Neuron (in vitro differentiated cells): ENCODE measurements around the gene SPNS3.

Experiments used
- H2AFZ ChIP-seq: one replicate; pipeline ENCODE4 v1.6.1; 2013; ENCODE audit warnings: low read depth, mild to moderate bottlenecking, inconsistent platforms, low read length, moderate library complexity
- H3K27me3 ChIP-seq: one replicate; pipeline ENCODE4 v1.6.1; 2013; ENCODE audit warnings: low read length; ENCODE audit not compliant: insufficient read depth
- H3K36me3 ChIP-seq: one replicate; pipeline ENCODE4 v1.6.1; 2013; ENCODE audit warnings: low read length; ENCODE audit not compliant: insufficient read depth
- H3K4me1 ChIP-seq: one replicate; pipeline ENCODE4 v1.6.1; 2013; ENCODE audit warnings: low read length; ENCODE audit not compliant: insufficient read depth
- H3K4me3 ChIP-seq: 2 replicates; pipeline ENCODE4 v1.5.1; 2013; ENCODE audit warnings: mild to moderate bottlenecking, low read length, moderate library complexity
- H3K9me3 ChIP-seq: one replicate; pipeline ENCODE4 v1.6.1; 2013; ENCODE audit warnings: low read length

The SPNS3 gene

GRCh38 chr17:4440690-4441686 lies 7.2 kb downstream of the SPNS3 start:
- H3K9me3 ChIP-seq, result no peaks in the 10 kb centered on the region
- H3K27me3 ChIP-seq, result peaks cover 6% of the 10 kb centered on the region
- H3K4me3 ChIP-seq, result no peak overlapping the region
- no peaks in the 10 kb centered on the region for H3K4me1 ChIP-seq
- H2AFZ ChIP-seq, result no peak overlapping the region
- H3K36me3 ChIP-seq, result no peaks in the 10 kb centered on the region

GRCh38 chr17:4442582-4442981 lies 8.8 kb downstream of the SPNS3 start:
- H3K4me1 ChIP-seq, result no peaks in the 10 kb centered on the region
- H2AFZ ChIP-seq, result no peak overlapping the region
- no peaks in the 10 kb centered on the region for H3K36me3 ChIP-seq
- H3K27me3 ChIP-seq, result peaks cover 10% of the 10 kb centered on the region
- H3K9me3 ChIP-seq, result no peaks in the 10 kb centered on the region
- H3K4me3 ChIP-seq, result no peak overlapping the region

GRCh38 chr17:4443476-4443875 lies 9.7 kb downstream of the SPNS3 start:
- H3K36me3 ChIP-seq, result no peaks in the 10 kb centered on the region
- no peak overlapping the region for H3K4me3 ChIP-seq
- H2AFZ ChIP-seq, result no peak overlapping the region
- no peaks in the 10 kb centered on the region for H3K4me1 ChIP-seq
- no peaks in the 10 kb centered on the region for H3K9me3 ChIP-seq
- H3K27me3 ChIP-seq, result peaks cover 10% of the 10 kb centered on the region

- Histone ChIP-seq H3K36me3 (no peaks in the 10 kb centered on the region), H2AFZ (no peak overlapping the region), H3K4me3 (no peak overlapping the region), H3K27me3 (peaks cover 13% of the 10 kb centered on the region), H3K4me1 (no peaks in the 10 kb centered on the region), H3K9me3 (no peaks in the 10 kb centered on the region)
Measured at GRCh38 chr17:4444782-4445473, 11.2 kb downstream of the SPNS3 start.

GRCh38 chr17:4445731-4446130 lies 12.0 kb downstream of the SPNS3 start:
- Histone ChIP-seq H3K4me1 (no peaks in the 10 kb centered on the region), H3K27me3 (peaks cover 13% of the 10 kb centered on the region), H3K36me3 (no peaks in the 10 kb centered on the region), H2AFZ (no peak overlapping the region), H3K4me3 (no peak overlapping the region), H3K9me3 (no peaks in the 10 kb centered on the region)

- Histone ChIP-seq H3K9me3 (no peaks in the 10 kb centered on the region), H3K4me3 (no peak overlapping the region), H3K4me1 (no peaks in the 10 kb centered on the region), H3K27me3 (peaks cover 13% of the 10 kb centered on the region), H2AFZ (no peak overlapping the region), H3K36me3 (no peaks in the 10 kb centered on the region)
Measured at GRCh38 chr17:4446326-4447071, 12.8 kb downstream of the SPNS3 start.

- Histone ChIP-seq H3K36me3 (no peaks in the 10 kb centered on the region), H2AFZ (no peak overlapping the region), H3K4me1 (no peaks in the 10 kb centered on the region), H3K9me3 (no peaks in the 10 kb centered on the region), H3K27me3 (peaks cover 13% of the 10 kb centered on the region), H3K4me3 (no peak overlapping the region)
Measured at GRCh38 chr17:4448197-4448980, 14.6 kb downstream of the SPNS3 start.

- peaks cover 10% of the 10 kb centered on the region for H3K27me3 ChIP-seq
- no peaks in the 10 kb centered on the region for H3K9me3 ChIP-seq
- no peaks in the 10 kb centered on the region for H3K36me3 ChIP-seq
- no peaks in the 10 kb centered on the region for H3K4me1 ChIP-seq
- H3K4me3 ChIP-seq, result no peak overlapping the region
- no peak overlapping the region for H2AFZ ChIP-seq
Measured at GRCh38 chr17:4449736-4450135, 16.0 kb downstream of the SPNS3 start.

- Histone ChIP-seq H2AFZ (no peak overlapping the region), H3K4me3 (no peak overlapping the region), H3K27me3 (peaks cover 9% of the 10 kb centered on the region), H3K36me3 (no peaks in the 10 kb centered on the region), H3K9me3 (no peaks in the 10 kb centered on the region), H3K4me1 (no peaks in the 10 kb centered on the region)
Measured at GRCh38 chr17:4450710-4451316, 17.1 kb downstream of the SPNS3 start.

- Histone ChIP-seq H3K4me1 (no peaks in the 10 kb centered on the region), H3K9me3 (no peaks in the 10 kb centered on the region), H3K36me3 (no peaks in the 10 kb centered on the region), H3K27me3 (peaks cover 5% of the 10 kb centered on the region), H3K4me3 (no peak overlapping the region), H2AFZ (no peak overlapping the region)
Measured at GRCh38 chr17:4453812-4454591, 20.3 kb downstream of the SPNS3 start.

- H3K4me3 ChIP-seq, result no peak overlapping the region
- no peaks in the 10 kb centered on the region for H3K9me3 ChIP-seq
Measured at GRCh38 chr17:4460661-4461060, 26.9 kb downstream of the SPNS3 start.

More at GRCh38 chr17:4460661-4461060, 26.9 kb downstream of the SPNS3 start:
- no peaks in the 10 kb centered on the region for H3K27me3 ChIP-seq
- H3K36me3 ChIP-seq, result no peaks in the 10 kb centered on the region
- H3K4me1 ChIP-seq, result no peaks in the 10 kb centered on the region
- H2AFZ ChIP-seq, result no peak overlapping the region
